DOHH2 (cell line): Measurements from ENCODE around the gene KCTD14.

Experiments
- CTCF ChIP-seq: fragments of 200-600 bp; sonication (generic); IDR thresholded peaks from one replicate; pipeline ENCODE4 v1.5.1; 2014; ENCODE audit warnings: antibody characterized with exemption, mild to moderate bottlenecking, low read depth, low read length; ENCODE audit not compliant: poor library complexity, severe bottlenecking
- EZH2phosphoT487 ChIP-seq: fragments of 200-600 bp; sonication (generic); IDR thresholded peaks from 2 replicates; pipeline ENCODE4 v1.6.1; 2017; ENCODE audit warnings: borderline replicate concordance, mild to moderate bottlenecking, antibody characterized with exemption, low read length, moderate library complexity, mixed read lengths

GRCh38 chr11:78033040-78033439 is 10.0 kb upstream of the KCTD14 start:
- TF ChIP-seq CTCF (no peak), EZH2phosphoT487 (no peak)
